ENCODE measurements around the gene GCA.

GCA gene, protein sequence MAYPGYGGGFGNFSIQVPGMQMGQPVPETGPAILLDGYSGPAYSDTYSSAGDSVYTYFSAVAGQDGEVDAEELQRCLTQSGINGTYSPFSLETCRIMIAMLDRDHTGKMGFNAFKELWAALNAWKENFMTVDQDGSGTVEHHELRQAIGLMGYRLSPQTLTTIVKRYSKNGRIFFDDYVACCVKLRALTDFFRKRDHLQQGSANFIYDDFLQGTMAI
- total RNA-seq, result 6.2 to 19.9 (median 13.2) reads per million in 3 donors

DNA sequence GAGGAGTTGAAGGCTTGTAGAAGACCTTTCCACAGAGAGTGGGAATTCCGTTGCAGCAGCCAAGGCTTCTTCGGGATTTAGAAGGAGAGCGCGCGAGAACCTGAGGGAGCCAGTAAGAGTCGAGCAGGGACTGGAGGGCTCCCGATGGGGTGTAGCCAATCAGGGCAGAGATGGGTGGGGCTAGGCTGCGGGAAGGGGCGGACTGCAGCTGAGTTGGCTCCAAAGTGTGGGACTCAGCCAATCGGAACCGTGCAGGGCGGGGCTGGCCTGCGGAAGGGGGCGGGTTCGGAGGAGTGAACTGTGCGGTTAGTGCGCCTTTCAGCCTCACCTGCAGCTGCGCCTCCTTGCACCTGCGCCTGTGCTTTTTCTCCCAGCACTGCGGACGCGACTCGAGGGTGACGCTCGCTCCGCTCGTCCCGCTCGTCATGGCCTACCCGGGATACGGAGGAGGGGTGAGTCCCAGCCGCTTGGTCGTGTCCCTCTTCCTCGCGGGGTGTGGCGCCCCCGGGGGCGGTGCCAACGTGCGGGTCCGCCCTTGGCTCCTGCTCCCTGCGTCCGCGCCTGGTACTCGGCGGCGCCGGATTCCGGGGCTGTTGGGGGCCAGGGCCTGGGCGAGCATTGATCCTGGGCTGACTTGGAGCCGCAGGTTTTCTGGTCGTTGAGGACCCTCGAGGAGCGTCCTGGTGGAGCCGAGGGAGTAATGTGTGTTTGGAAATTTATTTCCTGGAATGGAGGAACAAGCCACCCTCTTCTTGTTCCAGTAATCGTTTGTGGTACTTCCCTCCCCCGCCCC is at the start of gene GCA:
Gene GCA (plus strand): TSS at position 309 of the 793 bp plus-strand sequence. CDS start 117 bp downstream, at position 426.
- Histone ChIP-seq H3K27me3 (replicated peaks; ENCODE audit: control insufficient read depth, insufficient read depth, low read length, poor library complexity, severe bottlenecking) (no peaks in the 10 kb centered on the region), H3K9me3 (ENCODE audit: control insufficient read depth, low read length) (no peaks in the 10 kb centered on the region), H3K4me1 (ENCODE audit: control insufficient read depth, insufficient read depth, low read length, poor library complexity, severe bottlenecking) (peaks cover 5% of the 10 kb centered on the region), H3K27ac (ENCODE audit: insufficient read depth, low read length, poor library complexity, severe bottlenecking) (peak within 1 kb of the TSS; percentile 54), H3K4me3 (ENCODE audit: insufficient read depth, low read depth, low read length, poor library complexity, severe bottlenecking) (peak within 1 kb of the TSS; percentile 72), H3K36me3 (ENCODE audit: control insufficient read depth, insufficient read depth, low read length) (no peaks in the 10 kb centered on the region)
- DNase-seq, result peak; percentile 95 to 97 (median 96)

DNA sequence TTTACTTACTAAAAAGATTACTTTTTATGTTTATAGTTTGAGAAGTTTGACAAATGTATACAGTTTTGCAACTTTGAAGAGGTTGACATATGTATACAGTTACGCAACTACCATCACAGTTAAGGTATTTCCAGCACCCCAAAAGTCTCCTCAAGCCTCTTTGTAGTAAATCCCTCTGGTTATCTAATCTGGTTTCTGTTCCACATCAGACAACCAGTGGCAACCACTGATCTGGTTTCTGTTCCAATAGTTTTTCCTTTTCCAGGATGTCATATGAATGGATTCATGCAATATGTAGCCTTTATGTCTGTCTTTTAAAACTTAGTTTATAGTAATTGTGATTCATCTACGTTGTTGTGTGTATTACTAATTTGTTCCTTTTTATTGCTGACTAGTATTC is 48.9 kb upstream of the GCA start:
- no peak for DNase-seq
- H3K4me3 ChIP-seq (ENCODE audit: insufficient read depth, low read depth, low read length, poor library complexity, severe bottlenecking), result no peak overlapping the region
- H3K4me1 ChIP-seq (ENCODE audit: control insufficient read depth, insufficient read depth, low read length, poor library complexity, severe bottlenecking), result no peaks in the 10 kb centered on the region
- no peak overlapping the region for H3K27ac ChIP-seq (ENCODE audit: insufficient read depth, low read length, poor library complexity, severe bottlenecking)
- peaks cover 11% of the 10 kb centered on the region for H3K36me3 ChIP-seq (ENCODE audit: control insufficient read depth, insufficient read depth, low read length)
- H3K27me3 ChIP-seq (replicated peaks; ENCODE audit: control insufficient read depth, insufficient read depth, low read length, poor library complexity, severe bottlenecking), result no peaks in the 10 kb centered on the region
- no peaks in the 10 kb centered on the region for H3K9me3 ChIP-seq (ENCODE audit: control insufficient read depth, low read length)

DNA sequence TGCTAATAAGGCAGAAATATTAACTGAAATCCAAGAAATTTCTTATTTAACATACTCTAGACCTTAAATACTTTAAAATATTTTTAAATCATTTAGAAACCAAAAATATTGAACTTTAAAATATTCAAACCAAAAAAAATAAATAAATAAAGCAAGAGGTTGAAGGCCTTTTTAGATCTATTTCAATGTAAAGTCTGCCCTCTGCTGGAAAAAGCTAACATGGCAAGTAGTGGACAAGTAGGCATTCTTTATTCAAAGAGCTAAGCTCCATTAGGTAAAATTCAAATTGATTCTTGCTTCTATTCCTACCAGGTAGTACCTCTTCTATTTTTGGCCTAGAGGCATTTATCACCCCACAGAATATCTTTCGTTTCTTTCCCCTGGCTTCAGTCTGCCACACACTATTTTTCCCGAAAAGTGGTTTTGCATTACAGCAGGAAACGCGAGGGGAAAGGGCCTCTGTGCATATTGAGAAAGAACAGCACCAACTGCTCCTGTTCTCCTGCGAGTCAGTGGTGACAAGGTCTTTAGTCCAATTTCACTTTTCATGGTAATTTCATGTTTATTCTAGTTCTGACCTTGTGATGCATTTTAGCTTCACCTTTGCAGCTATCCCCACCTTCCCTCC is 45.9 kb upstream of the GCA start:
- Histone ChIP-seq H3K4me3 (ENCODE audit: insufficient read depth, low read depth, low read length, poor library complexity, severe bottlenecking) (no peak overlapping the region), H3K27ac (ENCODE audit: insufficient read depth, low read length, poor library complexity, severe bottlenecking) (no peak overlapping the region), H3K9me3 (ENCODE audit: control insufficient read depth, low read length) (no peaks in the 10 kb centered on the region), H3K27me3 (replicated peaks; ENCODE audit: control insufficient read depth, insufficient read depth, low read length, poor library complexity, severe bottlenecking) (no peaks in the 10 kb centered on the region), H3K4me1 (ENCODE audit: control insufficient read depth, insufficient read depth, low read length, poor library complexity, severe bottlenecking) (no peaks in the 10 kb centered on the region), H3K36me3 (ENCODE audit: control insufficient read depth, insufficient read depth, low read length) (peaks cover 6% of the 10 kb centered on the region)
- peak in 1 of 3 donors; percentile 41 for DNase-seq

DNA sequence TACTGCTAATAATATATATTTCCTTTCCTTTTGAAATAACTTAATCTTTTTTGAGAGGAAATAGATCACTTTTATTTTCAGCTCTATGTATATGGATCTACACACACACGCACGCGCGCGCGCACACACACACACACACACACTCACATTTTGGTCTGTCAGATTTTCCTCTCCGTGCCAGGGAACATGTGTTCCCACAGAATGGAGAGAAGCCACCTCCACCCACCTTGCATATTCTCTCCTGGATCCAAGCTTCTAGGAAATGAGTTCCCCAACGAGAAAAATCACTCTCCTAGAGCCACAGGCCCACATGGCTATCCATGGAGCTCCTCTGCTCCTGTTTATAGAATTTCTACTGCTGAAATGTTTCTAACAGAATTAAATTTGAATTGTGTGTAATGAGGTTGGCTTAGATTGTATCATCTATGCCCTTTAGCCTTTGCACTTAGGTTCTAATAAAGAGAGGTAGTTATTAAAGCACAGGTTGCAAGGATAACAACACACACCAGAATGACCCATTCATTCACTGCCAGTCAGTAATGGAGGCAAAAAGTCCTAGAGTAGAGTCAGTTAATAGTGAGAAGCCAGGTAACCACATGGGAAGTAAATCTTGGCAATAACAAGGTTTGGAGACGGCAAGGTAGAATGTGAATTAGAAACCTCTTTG is 45.1 kb upstream of the GCA start:
- no peak overlapping the region for H3K27ac ChIP-seq (ENCODE audit: insufficient read depth, low read length, poor library complexity, severe bottlenecking)
- peaks cover 6% of the 10 kb centered on the region for H3K36me3 ChIP-seq (ENCODE audit: control insufficient read depth, insufficient read depth, low read length)
- no peaks in the 10 kb centered on the region for H3K27me3 ChIP-seq (replicated peaks; ENCODE audit: control insufficient read depth, insufficient read depth, low read length, poor library complexity, severe bottlenecking)
- no peak for DNase-seq
- no peak overlapping the region for H3K4me3 ChIP-seq (ENCODE audit: insufficient read depth, low read depth, low read length, poor library complexity, severe bottlenecking)
- H3K4me1 ChIP-seq (ENCODE audit: control insufficient read depth, insufficient read depth, low read length, poor library complexity, severe bottlenecking), result no peaks in the 10 kb centered on the region
- H3K9me3 ChIP-seq (ENCODE audit: control insufficient read depth, low read length), result no peaks in the 10 kb centered on the region

DNA sequence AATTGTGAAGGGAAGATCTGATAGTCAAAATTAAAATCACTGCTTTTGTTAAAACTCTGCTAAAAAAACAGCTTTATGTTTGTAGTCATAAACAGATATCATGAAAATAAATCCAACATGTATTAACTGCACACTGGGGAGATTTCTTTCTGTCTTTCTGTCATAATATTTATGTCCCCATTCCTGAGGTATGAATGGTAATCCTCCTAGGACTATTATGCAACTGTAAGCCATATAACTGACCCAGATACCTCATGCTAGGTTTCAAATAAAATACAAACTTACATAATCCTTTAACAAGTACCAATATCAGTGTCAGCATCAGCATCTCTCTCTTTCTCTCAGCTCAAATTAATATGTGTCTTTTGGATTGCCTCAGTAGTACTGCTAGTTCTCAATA is 43.7 kb upstream of the GCA start:
- Histone ChIP-seq H3K9me3 (ENCODE audit: control insufficient read depth, low read length) (no peaks in the 10 kb centered on the region), H3K27me3 (replicated peaks; ENCODE audit: control insufficient read depth, insufficient read depth, low read length, poor library complexity, severe bottlenecking) (no peaks in the 10 kb centered on the region), H3K4me1 (ENCODE audit: control insufficient read depth, insufficient read depth, low read length, poor library complexity, severe bottlenecking) (no peaks in the 10 kb centered on the region), H3K36me3 (ENCODE audit: control insufficient read depth, insufficient read depth, low read length) (peaks cover 6% of the 10 kb centered on the region), H3K4me3 (ENCODE audit: insufficient read depth, low read depth, low read length, poor library complexity, severe bottlenecking) (no peak overlapping the region), H3K27ac (ENCODE audit: insufficient read depth, low read length, poor library complexity, severe bottlenecking) (no peak overlapping the region)
- DNase-seq, result no peak

DNA sequence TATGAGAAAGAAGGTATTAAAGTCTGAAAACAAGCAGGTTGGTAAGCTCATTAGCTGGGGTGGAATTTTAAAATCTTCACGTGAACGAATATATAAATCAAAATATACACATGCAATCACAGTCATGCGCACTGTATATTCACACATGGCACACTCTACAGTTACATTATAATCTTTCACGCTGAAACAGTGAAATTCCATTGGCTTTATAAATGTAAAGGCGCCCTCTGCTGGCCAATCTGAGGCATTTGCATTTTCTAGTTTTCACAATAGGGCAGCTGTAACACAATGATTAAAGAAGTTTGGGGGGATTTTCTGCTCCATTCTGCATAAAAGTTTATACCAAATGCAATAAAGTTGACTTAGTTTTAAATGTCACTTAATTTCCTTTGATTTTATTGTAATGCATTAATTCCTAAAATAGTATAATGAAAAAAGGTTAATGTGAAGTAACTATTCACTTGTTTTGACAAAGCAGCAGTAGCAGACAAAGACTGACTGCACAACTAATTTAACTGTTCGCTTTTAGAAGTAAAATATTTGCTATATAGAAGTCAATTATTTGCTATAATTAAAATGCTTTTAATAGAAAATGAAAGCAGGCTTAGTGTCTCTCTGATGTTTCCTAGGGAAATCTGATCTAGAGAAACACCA is 42.7 kb upstream of the GCA start:
- Histone ChIP-seq H3K36me3 (ENCODE audit: control insufficient read depth, insufficient read depth, low read length) (peaks cover 6% of the 10 kb centered on the region), H3K27me3 (replicated peaks; ENCODE audit: control insufficient read depth, insufficient read depth, low read length, poor library complexity, severe bottlenecking) (no peaks in the 10 kb centered on the region), H3K4me1 (ENCODE audit: control insufficient read depth, insufficient read depth, low read length, poor library complexity, severe bottlenecking) (no peaks in the 10 kb centered on the region), H3K9me3 (ENCODE audit: control insufficient read depth, low read length) (no peaks in the 10 kb centered on the region), H3K4me3 (ENCODE audit: insufficient read depth, low read depth, low read length, poor library complexity, severe bottlenecking) (no peak overlapping the region), H3K27ac (ENCODE audit: insufficient read depth, low read length, poor library complexity, severe bottlenecking) (no peak overlapping the region)
- DNase-seq, result peak in 2 of 3 donors; percentile 5 to 45

DNA sequence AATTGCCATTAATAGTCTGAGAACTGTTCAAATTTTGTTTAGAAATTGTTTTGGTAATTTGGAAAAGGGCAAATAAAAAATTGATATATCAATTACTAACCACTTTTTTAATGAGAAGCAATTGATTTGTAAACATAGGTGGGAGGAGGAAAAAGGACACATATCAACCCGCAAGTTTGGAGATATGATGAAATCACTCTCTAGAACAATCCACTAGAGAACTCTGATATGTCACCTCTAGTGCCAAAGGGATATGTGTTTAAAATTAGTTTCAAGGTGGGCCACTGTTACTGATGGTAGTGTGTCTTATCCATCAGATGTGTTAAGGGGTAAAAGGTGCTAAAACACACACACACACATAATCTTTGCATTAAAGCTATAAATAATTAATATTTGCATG is 42.1 kb upstream of the GCA start:
- H3K9me3 ChIP-seq (ENCODE audit: control insufficient read depth, low read length), result no peaks in the 10 kb centered on the region
- H3K4me3 ChIP-seq (ENCODE audit: insufficient read depth, low read depth, low read length, poor library complexity, severe bottlenecking), result no peak overlapping the region
- no peak for DNase-seq

DNA sequence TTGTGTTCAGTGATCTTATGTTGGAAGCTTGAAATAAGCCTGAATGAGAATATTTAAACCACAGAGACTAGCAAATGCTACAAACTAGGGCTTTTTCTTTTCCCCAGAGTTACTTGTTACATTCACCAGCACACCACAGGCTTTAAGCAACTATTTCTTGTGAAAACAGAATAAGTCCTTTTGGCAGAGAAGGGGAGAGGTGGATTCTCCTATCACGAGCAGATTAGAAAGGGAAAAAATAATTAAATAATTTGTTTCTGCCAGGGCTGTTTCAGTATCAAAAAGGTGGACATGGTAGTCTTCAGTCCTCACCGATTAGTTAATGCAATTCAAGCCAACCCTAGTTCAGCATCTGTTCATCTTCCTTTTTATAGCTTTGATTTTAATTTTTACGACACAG is 38.0 kb upstream of the GCA start:
- H3K4me1 ChIP-seq (ENCODE audit: control insufficient read depth, insufficient read depth, low read length, poor library complexity, severe bottlenecking), result peaks cover 2% of the 10 kb centered on the region
- no peaks in the 10 kb centered on the region for H3K9me3 ChIP-seq (ENCODE audit: control insufficient read depth, low read length)
- no peak for DNase-seq
- H3K36me3 ChIP-seq (ENCODE audit: control insufficient read depth, insufficient read depth, low read length), result peaks cover 4% of the 10 kb centered on the region
- no peak overlapping the region for H3K4me3 ChIP-seq (ENCODE audit: insufficient read depth, low read depth, low read length, poor library complexity, severe bottlenecking)
- no peaks in the 10 kb centered on the region for H3K27me3 ChIP-seq (replicated peaks; ENCODE audit: control insufficient read depth, insufficient read depth, low read length, poor library complexity, severe bottlenecking)
- H3K27ac ChIP-seq (ENCODE audit: insufficient read depth, low read length, poor library complexity, severe bottlenecking), result no peak overlapping the region

More for the DNA sequence above, 42.1 kb upstream of the GCA start:
- Histone ChIP-seq H3K36me3 (ENCODE audit: control insufficient read depth, insufficient read depth, low read length) (peaks cover 6% of the 10 kb centered on the region), H3K27me3 (replicated peaks; ENCODE audit: control insufficient read depth, insufficient read depth, low read length, poor library complexity, severe bottlenecking) (no peaks in the 10 kb centered on the region), H3K27ac (ENCODE audit: insufficient read depth, low read length, poor library complexity, severe bottlenecking) (no peak overlapping the region), H3K4me1 (ENCODE audit: control insufficient read depth, insufficient read depth, low read length, poor library complexity, severe bottlenecking) (no peaks in the 10 kb centered on the region)

DNA sequence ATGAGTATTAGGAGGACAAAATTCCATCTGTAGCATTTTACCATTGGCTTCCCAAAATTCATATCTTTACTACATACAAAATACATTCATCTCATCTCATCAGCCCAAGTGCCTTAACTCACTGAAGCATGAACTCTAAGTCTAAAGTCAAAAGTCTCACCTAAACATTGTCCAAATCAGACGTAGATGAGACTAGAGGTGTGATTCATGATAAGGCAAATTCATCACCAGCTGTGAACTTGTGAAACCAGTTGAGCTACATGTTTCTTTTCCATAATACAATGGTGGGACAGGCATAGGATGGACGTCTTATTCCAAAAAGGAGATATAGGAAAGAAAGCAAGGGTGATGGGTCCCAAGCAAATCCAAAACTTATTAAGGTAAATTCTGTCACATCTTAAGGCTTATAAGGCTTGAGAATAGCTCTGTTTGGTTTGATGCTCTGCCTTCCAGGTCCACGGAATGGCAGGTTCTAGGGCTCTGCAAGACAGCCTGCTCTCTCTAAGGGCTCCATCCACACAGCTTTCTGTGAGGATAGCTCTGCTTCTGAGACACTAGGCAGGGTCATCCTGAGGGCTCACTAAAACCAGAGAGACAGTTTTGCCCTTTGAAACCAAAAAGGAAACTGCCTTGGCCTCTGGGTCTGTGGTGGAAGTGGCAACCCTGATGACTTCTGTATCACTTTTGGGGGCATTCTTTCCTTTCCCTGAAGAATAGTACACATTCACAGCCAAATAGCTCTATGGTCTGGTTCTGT is 35.0 kb upstream of the GCA start:
- Histone ChIP-seq H3K9me3 (ENCODE audit: control insufficient read depth, low read length) (no peaks in the 10 kb centered on the region), H3K36me3 (ENCODE audit: control insufficient read depth, insufficient read depth, low read length) (peaks cover 4% of the 10 kb centered on the region), H3K27me3 (replicated peaks; ENCODE audit: control insufficient read depth, insufficient read depth, low read length, poor library complexity, severe bottlenecking) (no peaks in the 10 kb centered on the region), H3K27ac (ENCODE audit: insufficient read depth, low read length, poor library complexity, severe bottlenecking) (no peak overlapping the region), H3K4me1 (ENCODE audit: control insufficient read depth, insufficient read depth, low read length, poor library complexity, severe bottlenecking) (peaks cover 8% of the 10 kb centered on the region), H3K4me3 (ENCODE audit: insufficient read depth, low read depth, low read length, poor library complexity, severe bottlenecking) (no peak overlapping the region)
- no peak for DNase-seq
